NCI-H460 (cell line): ENCODE data around the gene PRKCA. TPM values are rescaled to one million over a fixed set of nuclear protein-coding genes. Genes with fewer than 3 reads are reported as not detected.

ENCODE experiments used
- DNase-seq: peaks from one replicate; pipeline ENCODE4 v3.0.0-alpha.2; 2016; ENCODE audit warnings: low read depth; ENCODE audit errors: extremely low read depth
- total RNA-seq: library from RNA; depleted of rRNA; stranded (reverse); fragments of >200 nt; shearing (Covaris generic); gene quantifications from 2 replicates; pipeline ENCODE4 v1.2.3, GENCODE V29; 2014

PRKCA gene
- total RNA-seq, 1 experiment from 2014 or later = 13.6 TPM

DNA sequence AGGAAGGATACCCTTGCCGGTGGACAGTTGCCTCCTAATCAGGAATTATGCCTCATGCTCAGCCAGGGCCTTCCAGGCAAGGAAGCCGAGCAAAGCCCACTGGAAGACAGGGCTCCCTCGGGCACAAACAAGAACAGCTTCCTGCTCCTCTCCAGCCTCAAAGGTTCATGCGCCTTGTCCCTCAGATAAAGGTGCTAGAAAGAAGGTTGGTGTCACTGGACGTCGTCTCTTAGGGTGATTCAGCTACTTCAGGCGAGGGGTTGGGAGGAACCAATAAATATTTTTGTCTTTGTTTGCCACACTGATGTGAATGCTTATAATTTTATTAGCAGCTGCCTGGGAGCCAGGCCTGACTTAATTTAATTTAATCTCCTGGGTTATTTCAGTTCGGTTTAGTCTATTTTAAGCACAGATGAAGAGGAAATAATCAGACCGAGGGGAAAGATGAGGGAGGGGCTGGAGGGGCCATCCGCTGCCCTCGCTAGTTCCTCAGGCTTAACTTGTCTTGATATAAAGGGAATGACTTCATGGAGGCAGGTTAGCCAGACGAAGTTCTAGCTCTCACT lies 360.7 kb downstream of the PRKCA start:
- DNase-seq = no peak

DNA sequence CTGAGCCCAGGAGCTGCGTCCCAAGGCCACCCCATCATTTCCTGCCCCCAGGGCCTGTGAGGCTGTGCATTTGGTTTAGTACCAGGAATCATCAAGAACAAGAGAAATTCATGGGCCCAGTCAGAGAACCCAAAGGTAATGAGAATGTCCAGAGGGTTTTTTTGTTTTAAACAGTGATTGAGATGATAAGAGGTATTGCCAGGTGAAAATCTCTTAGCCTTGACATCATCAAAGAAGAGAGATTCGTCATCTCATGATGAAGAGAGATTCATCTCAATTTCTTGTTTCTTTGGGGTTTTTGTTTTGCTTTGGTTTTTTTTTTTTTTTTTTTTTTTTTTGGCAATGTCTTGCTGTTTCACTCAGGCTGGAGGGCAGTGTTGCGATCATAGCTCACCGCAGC lies 361.9 kb downstream of the PRKCA start:
- no peak for DNase-seq

DNA sequence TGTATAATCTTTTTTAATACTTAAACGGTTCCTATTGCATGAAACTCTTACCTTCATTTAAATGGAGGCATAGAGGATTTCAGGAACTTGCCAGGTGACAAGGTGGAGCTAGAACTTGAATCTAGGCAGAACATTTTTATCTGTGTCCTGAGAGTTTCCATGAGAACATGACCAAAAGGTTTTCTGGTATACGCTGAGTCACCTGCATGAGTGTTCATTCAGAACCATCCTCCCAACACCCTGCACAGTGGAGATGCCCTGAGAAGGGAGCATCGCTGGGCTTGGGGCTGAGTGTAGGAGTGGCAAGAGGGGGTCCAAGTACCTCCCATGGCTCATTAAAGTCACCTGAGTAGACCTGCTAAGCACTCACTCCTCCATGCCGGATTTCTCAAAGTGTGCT lies 362.8 kb downstream of the PRKCA start:
- no peak for DNase-seq

DNA sequence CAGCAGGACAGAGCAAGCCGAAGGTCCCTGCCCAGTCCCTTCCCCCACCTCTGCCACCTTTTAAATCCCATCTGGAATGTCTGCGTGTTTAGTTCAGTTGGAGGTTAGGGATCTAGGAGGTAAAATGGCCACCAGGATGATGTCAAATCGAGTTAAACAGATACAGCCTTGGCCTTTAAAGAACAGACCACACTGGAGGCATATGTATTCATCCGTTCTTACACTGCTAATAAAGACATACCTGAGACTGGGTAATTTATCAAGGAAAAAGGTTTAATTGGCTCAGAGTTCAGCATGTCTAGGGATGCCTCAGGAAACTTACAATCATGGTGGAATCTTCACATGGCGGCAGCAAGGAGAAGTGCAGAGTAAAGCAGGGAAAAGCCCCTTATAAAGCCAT lies 364.7 kb downstream of the PRKCA start:
- no peak for DNase-seq

DNA sequence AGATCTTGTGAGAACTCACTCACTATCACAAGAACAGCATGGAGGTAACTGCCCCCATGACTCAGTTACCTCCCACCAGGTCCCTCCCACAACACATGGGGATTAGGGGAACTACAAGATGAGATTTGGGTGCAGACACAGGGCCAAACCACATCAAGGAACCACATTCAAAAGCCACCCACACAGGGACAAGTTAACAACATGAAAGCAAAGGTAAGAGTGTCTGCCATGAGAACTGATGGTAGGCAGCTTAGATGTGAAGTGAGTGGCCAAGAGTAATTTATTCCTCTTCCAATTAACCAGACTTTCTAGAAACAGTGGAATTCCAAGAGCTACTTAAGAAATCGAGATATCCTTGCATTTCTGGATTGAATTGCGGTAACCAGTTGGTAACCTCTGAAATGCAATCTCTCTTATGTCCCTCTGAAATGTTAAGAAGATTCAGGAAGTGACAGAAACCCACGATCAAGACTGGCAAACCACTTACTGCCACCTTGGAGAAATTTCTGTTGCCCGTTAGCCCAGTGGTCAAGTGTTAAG lies 365.1 kb downstream of the PRKCA start:
- DNase-seq = no peak

GRCh38 chr17:66670206-66670605 lies 367.8 kb downstream of the PRKCA start:
- no peak for DNase-seq

DNA sequence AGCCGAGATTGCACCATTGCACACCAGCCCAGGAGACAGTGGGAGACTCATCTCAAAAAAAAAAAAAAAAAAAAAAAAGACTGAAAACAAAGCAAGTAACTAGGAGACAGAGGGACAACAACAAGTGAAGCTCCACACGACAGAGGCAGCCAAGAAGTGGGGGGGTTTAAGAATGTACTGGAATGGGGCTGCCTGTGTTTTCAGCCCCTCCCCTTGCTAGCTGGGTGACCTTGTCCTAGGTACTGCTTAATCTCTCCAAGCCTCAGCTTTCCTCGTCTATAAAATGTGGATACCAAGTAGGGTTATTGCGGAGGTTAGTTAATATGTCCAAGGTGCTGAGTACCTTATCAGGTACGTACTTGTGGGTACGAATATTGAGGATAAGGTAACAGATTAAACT lies 368.7 kb downstream of the PRKCA start:
- DNase-seq = no peak

DNA sequence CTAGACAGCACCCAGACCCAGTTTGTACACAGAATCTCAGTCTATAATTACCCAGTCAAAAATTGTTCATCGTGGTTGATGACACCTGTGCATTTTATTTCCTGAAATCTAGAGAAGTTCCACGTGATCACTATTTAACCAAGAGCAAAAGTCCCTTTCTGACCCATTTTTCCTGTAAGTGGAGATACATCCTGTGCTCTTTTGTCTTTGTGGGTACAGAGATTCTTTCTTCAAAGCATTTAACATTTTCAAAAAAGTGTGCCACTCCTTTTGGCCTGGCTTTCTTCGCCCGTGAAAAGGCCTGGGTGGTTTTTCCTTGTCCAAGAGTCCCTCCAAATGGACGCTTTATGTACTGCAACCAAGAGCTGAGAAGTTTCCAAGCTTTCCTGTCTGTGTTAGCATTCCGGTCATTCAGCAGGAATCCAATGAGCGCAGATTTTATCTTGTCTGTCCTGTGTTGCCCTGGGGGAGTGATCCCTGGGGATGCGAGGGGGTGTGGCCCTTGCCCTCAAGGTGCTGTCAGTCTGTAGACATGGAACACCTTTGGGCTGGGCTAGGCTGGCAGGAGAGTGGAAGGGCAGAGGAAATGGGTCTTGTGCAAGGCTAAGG lies 371.4 kb downstream of the PRKCA start:
- peak; percentile 71 for DNase-seq

DNA sequence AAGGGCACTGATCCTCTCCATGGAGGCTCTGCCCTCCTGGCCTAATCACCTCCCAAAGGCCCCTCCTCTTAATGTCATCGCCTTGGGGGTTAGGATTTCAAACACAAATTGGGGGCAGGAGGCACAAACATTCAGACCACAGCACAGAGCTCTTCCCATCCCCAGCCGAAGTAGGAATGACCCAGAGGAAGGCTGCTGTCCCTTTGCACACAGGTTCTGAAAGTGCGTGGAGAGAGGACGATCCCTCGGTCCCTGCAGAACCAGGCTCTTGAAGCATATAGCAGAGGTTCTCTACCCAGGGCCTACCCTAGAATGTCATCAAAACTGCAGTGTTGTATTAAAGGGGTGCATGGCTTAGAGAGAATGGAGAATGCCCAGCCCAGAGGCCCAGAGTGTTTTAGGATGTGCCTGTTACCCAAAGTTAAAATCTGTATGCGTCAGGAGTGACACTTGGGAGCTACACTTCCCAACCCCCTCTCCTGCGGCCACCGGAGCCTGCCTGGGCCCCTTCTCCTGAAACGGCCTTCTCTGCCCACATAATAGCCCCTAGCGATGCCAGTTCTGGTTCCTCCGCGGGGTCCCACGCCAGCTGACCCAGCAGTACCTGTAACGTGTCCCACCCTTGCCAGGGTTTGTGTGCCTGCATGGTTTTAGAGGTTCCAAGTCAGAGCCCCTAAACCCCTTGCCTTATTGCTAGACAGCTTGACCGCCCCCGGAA lies 373.0 kb downstream of the PRKCA start:
- DNase-seq = no peak

DNA sequence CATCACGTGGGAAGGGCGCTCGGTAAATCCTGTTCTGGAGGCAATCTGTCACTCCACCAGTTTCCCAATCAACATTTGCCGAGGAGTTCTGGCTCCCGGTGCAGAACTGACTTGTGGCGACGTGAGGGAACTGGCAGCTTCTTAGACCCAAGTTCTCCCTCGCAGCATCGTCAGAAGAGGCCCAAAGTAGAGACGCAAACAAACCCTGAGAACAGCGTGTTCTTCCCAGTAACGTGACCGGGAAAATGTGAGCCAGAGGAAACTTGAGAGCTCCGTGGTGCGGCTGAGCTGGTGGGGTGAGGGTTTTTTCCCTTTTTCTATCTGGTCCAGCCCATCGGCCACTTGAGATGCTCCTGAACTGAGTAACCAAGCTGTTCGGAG lies 373.6 kb downstream of the PRKCA start:
- DNase-seq = no peak

GRCh38 chr17:66676421-66676820 lies 374.0 kb downstream of the PRKCA start:
- peak; percentile 26 for DNase-seq

DNA sequence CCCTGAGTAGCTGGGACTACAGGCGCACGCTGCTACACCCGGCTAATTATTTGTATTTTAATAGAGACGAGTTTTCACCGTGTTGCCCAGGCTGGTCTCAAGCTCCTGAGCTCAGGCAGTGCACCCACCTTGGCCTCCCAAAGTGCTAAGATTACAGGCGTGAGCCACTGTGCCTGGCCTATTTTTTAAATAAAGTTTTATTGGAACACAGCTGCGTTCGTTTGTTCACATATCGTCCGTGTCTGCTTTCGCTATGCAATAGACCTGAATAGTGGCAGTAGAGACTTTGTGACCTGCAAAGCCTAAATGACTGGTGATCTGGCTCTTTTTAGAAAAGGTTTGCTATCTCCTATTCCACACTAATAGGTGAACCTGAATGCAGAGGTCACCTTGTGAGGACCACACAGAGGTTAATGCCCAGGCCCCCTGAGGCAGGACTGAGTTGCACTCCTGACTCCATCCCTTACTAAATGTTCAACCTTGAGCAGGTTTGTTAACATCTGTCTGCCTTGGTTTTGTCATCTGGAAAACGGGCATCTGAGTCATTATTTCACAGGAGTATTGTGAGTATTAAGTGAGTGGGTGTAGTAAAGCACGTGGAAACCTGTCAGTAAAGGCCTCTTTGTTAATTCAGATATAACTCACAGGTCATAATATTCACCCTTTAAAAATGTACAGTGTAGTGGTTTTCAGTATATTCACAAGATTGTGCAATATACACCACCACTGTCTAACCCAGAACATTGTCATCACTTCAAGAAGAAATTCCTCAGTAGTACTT lies 375.0 kb downstream of the PRKCA start:
- no peak for DNase-seq

- no peak for DNase-seq
Observed at GRCh38 chr17:66678061-66678460, 375.6 kb downstream of the PRKCA start.

DNA sequence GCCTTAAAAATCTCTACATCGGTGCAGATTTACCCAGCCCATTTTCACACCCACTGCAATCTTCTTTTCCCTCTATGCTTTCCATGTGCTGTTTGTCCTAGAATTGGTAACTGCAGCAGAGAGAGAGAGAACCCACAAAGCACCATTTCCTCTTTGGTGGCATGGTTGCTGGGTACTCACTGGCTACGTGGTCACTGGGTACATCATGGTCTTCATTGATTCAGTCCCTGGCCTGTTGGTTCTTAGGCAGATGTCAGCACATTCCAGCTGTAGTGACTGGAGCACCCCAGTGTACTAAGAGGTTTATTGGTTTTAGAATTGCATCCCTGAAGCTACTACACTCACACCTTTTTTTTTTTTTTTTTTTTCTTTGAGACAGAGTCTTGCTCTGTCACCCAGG lies 376.4 kb downstream of the PRKCA start:
- DNase-seq = no peak

- no peak for DNase-seq
Observed at GRCh38 chr17:66679631-66680517, 377.5 kb downstream of the PRKCA start.

- no peak for DNase-seq
Observed at GRCh38 chr17:66682283-66682682, 379.9 kb downstream of the PRKCA start.

DNA sequence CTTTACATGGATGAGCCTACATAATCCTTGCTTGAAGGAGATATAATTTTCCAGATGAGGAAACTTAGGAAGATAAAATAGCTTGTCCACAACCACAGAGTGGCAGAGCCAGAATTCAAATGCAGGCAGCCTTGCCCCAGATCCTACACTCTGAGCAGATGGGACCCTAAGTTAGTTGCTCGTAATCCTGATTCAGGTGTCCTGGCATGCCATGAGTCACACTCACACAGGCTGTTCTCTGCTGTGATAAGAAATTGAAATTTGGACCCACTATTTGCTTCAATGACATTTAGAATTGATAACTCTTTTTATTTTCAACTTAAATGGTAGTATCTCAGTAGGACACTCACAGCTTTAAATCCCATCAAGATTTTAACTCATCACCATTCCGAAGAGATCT lies 381.8 kb downstream of the PRKCA start:
- no peak for DNase-seq

- no peak for DNase-seq
Observed at GRCh38 chr17:66684731-66685130, 382.3 kb downstream of the PRKCA start.

- DNase-seq = no peak
Observed at GRCh38 chr17:66686601-66687000, 384.2 kb downstream of the PRKCA start.

- no peak for DNase-seq
Observed at GRCh38 chr17:66687570-66688284, 385.3 kb downstream of the PRKCA start.
